Panc1 (cell line): ENCODE data around the gene SYNPO. TPM values are rescaled to one million over a fixed set of nuclear protein-coding genes. Genes with fewer than 3 reads are reported as not detected.

Source experiments
- ATAC-seq: fragments of 200-7000 bp; cut with Tn5 transposase; 2 replicates; pipeline ENCODE4 v1.9.1; 2020; ENCODE audit warnings: mild to moderate bottlenecking, moderate library complexity
- BruUV-seq: library from RNA; stranded (reverse); fragments of 400-500 nt; replicated peaks from 2 replicates; lab custom pipeline; 2021; lab: Mats Ljungman, UMichigan
- CTCF ChIA-PET: fragments of 300-600 bp; sonication (Branson Sonifier 250); formaldehyde crosslinking; loops from one replicate; lab custom pipeline; 2022; ENCODE audit warnings: antibody characterized with exemption; lab: Charles Lee
- POLR2A ChIA-PET: fragments of 300-600 bp; sonication (Branson Sonifier 250); formaldehyde crosslinking; loops from one replicate; lab custom pipeline; 2022; ENCODE audit warnings: antibody characterized with exemption; lab: Charles Lee
- DNase-seq: peaks from one replicate; pipeline ENCODE4 v3.0.0-alpha.2; 2010; ENCODE audit warnings: low read depth, low spot score
- H3K27ac ChIP-seq: 2 replicates; pipeline ENCODE4 v1.5.1; 2011; ENCODE audit warnings: mild to moderate bottlenecking, low read length, inconsistent platforms
- H3K27me3 ChIP-seq: fragments of 200-500 bp; sonication (Bioruptor generic); 2 replicates; pipeline ENCODE4 v1.6.0; 2014; ENCODE audit warnings: low read length, inconsistent platforms; ENCODE audit not compliant: control insufficient read depth, insufficient read depth
- H3K36me3 ChIP-seq: fragments of 200-500 bp; sonication (Bioruptor generic); 2 replicates; pipeline ENCODE4 v1.5.1; 2014; ENCODE audit warnings: inconsistent platforms, mild to moderate bottlenecking, low read length, moderate library complexity; ENCODE audit not compliant: control insufficient read depth, insufficient read depth
- H3K4me1 ChIP-seq: 2 replicates; pipeline ENCODE4 v1.5.1; 2011; ENCODE audit warnings: inconsistent platforms, mild to moderate bottlenecking, low read length, moderate library complexity; ENCODE audit not compliant: control insufficient read depth, insufficient read depth
- H3K4me3 ChIP-seq, 2 experiments: 2 replicates each; pipeline ENCODE4 v1.5.1; 2011 to 2012; ENCODE audit warnings: low read depth in 2 of 2, low read length in 2 of 2, mild to moderate bottlenecking in 2 of 2, inconsistent platforms in 1 of 2, moderate library complexity in 1 of 2
- H3K9me3 ChIP-seq: fragments of 200-500 bp; sonication (Bioruptor generic); 2 replicates; pipeline ENCODE4 v1.5.1; 2014; ENCODE audit warnings: low read depth, mild to moderate bottlenecking, inconsistent platforms, low read length, moderate library complexity; ENCODE audit not compliant: control insufficient read depth, insufficient read depth
- CTCF ChIP-seq: fragments of 450-650 bp; IDR thresholded peaks from 2 replicates; pipeline ENCODE4 v1.5.1; 2017; ENCODE audit warnings: mild to moderate bottlenecking
- POLR2AphosphoS5 ChIP-seq: IDR thresholded peaks from 2 replicates; pipeline ENCODE4 v1.6.1; 2012; ENCODE audit warnings: mild to moderate bottlenecking, low read depth, low read length, moderate library complexity
- SIN3A ChIP-seq: IDR thresholded peaks from 2 replicates; pipeline ENCODE4 v1.6.1; 2012; ENCODE audit warnings: low read depth, mild to moderate bottlenecking, low read length, moderate library complexity, borderline replicate concordance; ENCODE audit not compliant: insufficient read depth
- TCF7L2 ChIP-seq: IDR thresholded peaks from 2 replicates; pipeline ENCODE4 v1.6.1; 2011; ENCODE audit warnings: mild to moderate bottlenecking, low read depth, low read length, inconsistent platforms
- in situ Hi-C: cut with HindIII; loops from 2 replicates; pipeline ENCODE4 v1.10.0; 2016; ENCODE audit warnings: low sequenced_read_pairs, low pct_unique_long_range_greater_than_20kb
- intact Hi-C: fragments of 100-400 bp; cut with micrococcal nuclease; formaldehyde crosslinking; loops from one replicate; pipeline ENCODE4 v1.10.0; 2022; ENCODE audit not compliant: unreplicated experiment
- total RNA-seq: library from RNA; stranded (reverse); gene quantifications from one replicate; pipeline ENCODE4 v1.2.1, GENCODE V29; 2021; ENCODE audit not compliant: unreplicated experiment
- TF ChIP-seq, protein P1 (sequence below), 2 experiments: IDR thresholded peaks; 2 replicates each; pipeline ENCODE4 v1.6.1; 2011 to 2012; ENCODE audit warnings: low read depth in 2 of 2, control low read depth in 1 of 2, low read length in 1 of 2, mild to moderate bottlenecking in 1 of 2, moderate library complexity in 1 of 2; ENCODE audit not compliant: insufficient read depth in 1 of 2

SYNPO gene
- total RNA-seq, 1 experiment from 2014 or later: 82.8 TPM

DNA sequence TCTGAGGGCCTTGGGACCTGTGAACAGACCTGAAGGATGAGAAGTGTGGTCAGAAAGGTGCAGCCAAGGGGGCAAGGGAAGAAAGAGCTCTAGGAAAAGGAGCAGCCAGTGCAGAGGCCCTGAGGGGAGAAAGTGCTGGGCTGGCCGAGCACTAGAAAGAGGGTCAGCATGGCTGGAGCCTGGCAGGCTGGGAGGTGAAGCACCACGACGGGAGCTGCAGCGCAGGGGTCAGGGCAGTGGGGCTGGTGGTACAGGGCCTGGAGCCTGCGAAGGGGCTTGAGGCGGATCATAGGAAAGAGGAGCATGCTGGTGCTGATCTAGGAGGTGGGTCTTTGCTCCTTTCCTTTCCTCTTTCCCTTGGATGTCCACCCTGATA, 9.1 kb upstream of the SYNPO start:
- ChIA-PET CTCF (no interaction called here), POLR2A (no interaction called here)
- BruUV-seq: no TSS peak
- Histone ChIP-seq H3K4me1 (peaks cover 99% of the 10 kb centered on the region), H3K27me3 (no peaks in the 10 kb centered on the region), H3K36me3 (no peaks in the 10 kb centered on the region), H3K9me3 (no peaks in the 10 kb centered on the region), H3K27ac (peak overlapping the region; percentile 74), H3K4me3 (no peak overlapping the region)
- DNase-seq (no peak), ATAC-seq (peak; percentile 2; the same call in 1 of the 2 replicates)
- TF ChIP-seq SIN3A (no peak), POLR2AphosphoS5 (no peak), TCF7L2 (no peak), CTCF (no peak)
- TF ChIP-seq, protein P1, sequence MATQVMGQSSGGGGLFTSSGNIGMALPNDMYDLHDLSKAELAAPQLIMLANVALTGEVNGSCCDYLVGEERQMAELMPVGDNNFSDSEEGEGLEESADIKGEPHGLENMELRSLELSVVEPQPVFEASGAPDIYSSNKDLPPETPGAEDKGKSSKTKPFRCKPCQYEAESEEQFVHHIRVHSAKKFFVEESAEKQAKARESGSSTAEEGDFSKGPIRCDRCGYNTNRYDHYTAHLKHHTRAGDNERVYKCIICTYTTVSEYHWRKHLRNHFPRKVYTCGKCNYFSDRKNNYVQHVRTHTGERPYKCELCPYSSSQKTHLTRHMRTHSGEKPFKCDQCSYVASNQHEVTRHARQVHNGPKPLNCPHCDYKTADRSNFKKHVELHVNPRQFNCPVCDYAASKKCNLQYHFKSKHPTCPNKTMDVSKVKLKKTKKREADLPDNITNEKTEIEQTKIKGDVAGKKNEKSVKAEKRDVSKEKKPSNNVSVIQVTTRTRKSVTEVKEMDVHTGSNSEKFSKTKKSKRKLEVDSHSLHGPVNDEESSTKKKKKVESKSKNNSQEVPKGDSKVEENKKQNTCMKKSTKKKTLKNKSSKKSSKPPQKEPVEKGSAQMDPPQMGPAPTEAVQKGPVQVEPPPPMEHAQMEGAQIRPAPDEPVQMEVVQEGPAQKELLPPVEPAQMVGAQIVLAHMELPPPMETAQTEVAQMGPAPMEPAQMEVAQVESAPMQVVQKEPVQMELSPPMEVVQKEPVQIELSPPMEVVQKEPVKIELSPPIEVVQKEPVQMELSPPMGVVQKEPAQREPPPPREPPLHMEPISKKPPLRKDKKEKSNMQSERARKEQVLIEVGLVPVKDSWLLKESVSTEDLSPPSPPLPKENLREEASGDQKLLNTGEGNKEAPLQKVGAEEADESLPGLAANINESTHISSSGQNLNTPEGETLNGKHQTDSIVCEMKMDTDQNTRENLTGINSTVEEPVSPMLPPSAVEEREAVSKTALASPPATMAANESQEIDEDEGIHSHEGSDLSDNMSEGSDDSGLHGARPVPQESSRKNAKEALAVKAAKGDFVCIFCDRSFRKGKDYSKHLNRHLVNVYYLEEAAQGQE (IDR thresholded peaks at IDR 0.05; ENCODE audit: insufficient read depth in 1 of 2, low read depth in 2 of 2, low read length in 1 of 2): no peak
- in situ Hi-C loops: no loop called here
- intact Hi-C loops: no loop called here

DNA sequence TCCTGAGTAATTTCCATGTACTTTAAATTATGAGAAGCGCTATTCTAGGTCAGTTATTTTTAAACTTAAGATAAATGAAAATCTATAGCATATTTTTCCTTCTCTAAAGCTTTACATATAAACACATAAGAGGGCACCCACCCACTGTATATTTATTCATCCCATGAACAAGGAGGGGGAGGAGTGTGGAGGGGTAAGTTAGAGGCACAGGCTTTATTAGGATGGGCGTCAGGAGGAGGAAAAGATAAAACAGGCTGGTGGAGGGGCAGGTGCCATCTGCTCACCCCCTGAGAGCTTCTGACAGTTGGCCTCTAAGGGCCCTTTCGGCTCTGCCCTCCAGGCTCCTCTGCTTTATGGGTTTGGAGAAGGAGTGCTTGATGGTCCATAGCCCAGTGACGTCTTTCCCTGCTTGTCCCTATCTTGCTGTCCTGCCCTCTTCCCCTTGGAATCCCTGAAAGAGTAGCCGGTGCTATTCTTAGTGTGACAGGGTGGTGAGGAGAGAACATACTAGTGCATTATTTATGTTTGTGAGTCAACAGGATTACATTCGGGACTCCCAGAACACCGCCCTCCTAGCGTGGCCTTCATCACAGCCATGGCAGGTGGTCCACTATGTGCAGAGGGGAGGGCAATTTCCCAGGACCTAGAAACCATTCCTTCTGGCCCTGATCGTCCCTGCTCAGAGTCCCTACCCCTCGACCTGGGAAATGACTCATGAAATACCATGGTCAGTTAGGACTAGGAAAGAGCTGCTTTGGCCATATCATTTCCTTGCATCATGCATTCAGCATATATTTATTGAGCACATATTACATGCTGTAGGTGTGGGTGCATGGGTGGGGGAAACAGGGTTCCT, 7.9 kb upstream of the SYNPO start:
- intact Hi-C loops: no loop called here
- DNase-seq: no peak
- in situ Hi-C loops: no loop called here
- Histone ChIP-seq H3K36me3 (no peaks in the 10 kb centered on the region), H3K4me3 (no peak overlapping the region), H3K27me3 (no peaks in the 10 kb centered on the region), H3K9me3 (no peaks in the 10 kb centered on the region), H3K27ac (peak overlapping the region; percentile 74), H3K4me1 (peaks cover 99% of the 10 kb centered on the region)
- BruUV-seq: no TSS peak
- TF ChIP-seq SIN3A: no peak
- no peak for TF ChIP-seq TCF7L2
- TF ChIP-seq POLR2AphosphoS5: no peak; the same call in 1 of the 2 replicates
- no peak for TF ChIP-seq CTCF
- TF ChIP-seq, protein P1 (IDR thresholded peaks at IDR 0.05; ENCODE audit: insufficient read depth in 1 of 2, low read depth in 2 of 2, low read length in 1 of 2): no peak
- ATAC-seq: peak; percentile 4; the same call in 1 of the 2 replicates
- POLR2A ChIA-PET: no interaction called here
- CTCF ChIA-PET: no interaction called here
